ENCODE data around the gene VWF.

DNA sequence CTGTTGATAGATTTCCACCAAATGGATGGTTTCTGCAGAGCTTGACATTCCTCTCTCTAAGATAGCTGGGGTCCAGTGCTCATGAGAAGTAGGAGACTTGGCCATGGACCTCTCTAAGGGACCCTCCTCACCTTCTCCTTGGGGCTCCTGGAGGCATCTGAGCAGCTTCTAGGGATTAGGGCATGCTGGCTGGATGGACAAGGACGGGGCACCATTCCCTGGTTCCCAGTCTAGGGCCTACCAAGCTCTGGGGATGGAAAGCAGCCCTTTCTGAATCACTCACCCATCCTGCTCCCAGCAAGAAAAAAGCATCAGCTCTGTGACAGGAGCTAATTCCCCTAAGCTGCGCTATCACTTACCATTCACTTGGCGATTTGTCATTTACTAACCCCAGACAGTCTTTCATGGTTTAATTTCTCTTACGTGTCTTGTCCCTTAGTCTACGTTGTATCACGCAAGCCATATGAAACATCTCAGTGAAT is 39.5 kb downstream of the VWF start:
- TF ChIP-seq MXI1 (IDR thresholded peaks at IDR 0.05; ENCODE audit: borderline replicate concordance, low read depth, low read length): no peak
- TF ChIP-seq ELF4 (CRISPR knock-in tag; IDR thresholded peaks at IDR 0.05; ENCODE audit: borderline replicate concordance): no peak
- TF ChIP-seq ZNF251 (CRISPR knock-in tag; IDR thresholded peaks at IDR 0.05): no peak

Measured in HepG2 (cell line).